Activated B cell treated with CpG ODN at 0.5 μM for 24 hours (primary cell): ENCODE data around the gene PLEKHM3. TPM values are rescaled to one million over a fixed set of nuclear protein-coding genes. Genes with fewer than 3 reads are reported as not detected.

Source experiments
- ATAC-seq: fragments of 200-7000 bp; cut with Tn5 transposase; one replicate; pipeline ENCODE4 v1.10.0; 2021; ENCODE audit warnings: low read depth, mild to moderate bottlenecking, moderate library complexity
- CTCF ChIA-PET: fragments of 350-600 bp; sonication (Branson Sonifier 250); formaldehyde crosslinking; loops from one replicate; lab custom pipeline; 2021; ENCODE audit warnings: antibody characterized with exemption; lab: Charles Lee
- POLR2A ChIA-PET: fragments of 350-600 bp; sonication (Branson Sonifier 250); formaldehyde crosslinking; loops from one replicate; lab custom pipeline; 2021; ENCODE audit warnings: antibody characterized with exemption; lab: Charles Lee
- DNase-seq: peaks from one replicate; pipeline ENCODE4 v3.0.0; 2022
- H3K27ac Mint-ChIP-seq: one replicate; pipeline ENCODE4 v1.8.0; 2020; ENCODE audit warnings: mixed read lengths
- H3K27me3 Mint-ChIP-seq: one replicate; pipeline ENCODE4 v1.8.0; 2021; ENCODE audit warnings: mixed read lengths
- H3K36me3 Mint-ChIP-seq: one replicate; pipeline ENCODE4 v1.8.0; 2021; ENCODE audit warnings: low read depth, mixed read lengths
- H3K4me1 Mint-ChIP-seq: one replicate; pipeline ENCODE4 v1.8.0; 2021; ENCODE audit warnings: mixed read lengths
- H3K4me3 Mint-ChIP-seq: one replicate; pipeline ENCODE4 v1.8.0; 2020; ENCODE audit warnings: mild to moderate bottlenecking, mixed read lengths
- H3K9me3 Mint-ChIP-seq: one replicate; pipeline ENCODE4 v1.8.0; 2020; ENCODE audit warnings: mixed read lengths
- CTCF ChIP-seq: fragments of 200-600 bp; IDR thresholded peaks from one replicate; pipeline ENCODE4 v1.8.0; 2022; ENCODE audit warnings: antibody characterized with exemption, mild to moderate bottlenecking
- intact Hi-C: fragments of 100-400 bp; cut with micrococcal nuclease; formaldehyde crosslinking; loops from one replicate; pipeline ENCODE4 v1.15.1; 2024
- total RNA-seq: library from RNA; stranded (reverse); gene quantifications from 2 replicates; pipeline ENCODE4 v1.2.3, GENCODE V29; 2022

PLEKHM3 gene
- total RNA-seq, 1 donor from 2014 or later, result 12.0 TPM

GRCh38 chr2:207860685-207861084 lies 164.6 kb downstream of the PLEKHM3 start:
- ChIA-PET CTCF (no interaction called here), POLR2A (no interaction called here)
- H3K27me3 Mint-ChIP-seq, result no peaks in the 10 kb centered on the region
- DNase-seq (no peak), ATAC-seq (no peak)
- intact Hi-C loops, result no loop called here
- no peak overlapping the region for H3K27ac Mint-ChIP-seq
- no peak overlapping the region for H3K4me3 Mint-ChIP-seq
- no peaks in the 10 kb centered on the region for H3K4me1 Mint-ChIP-seq
- no peaks in the 10 kb centered on the region for H3K9me3 Mint-ChIP-seq
- peaks cover 17% of the 10 kb centered on the region for H3K36me3 Mint-ChIP-seq
- no peak for TF ChIP-seq CTCF

GRCh38 chr2:207855591-207855990 lies 169.7 kb downstream of the PLEKHM3 start:
- intact Hi-C loops, result no loop called here
- Mint-ChIP-seq H3K27me3 (no peaks in the 10 kb centered on the region), H3K4me3 (no peak overlapping the region), H3K36me3 (peaks cover 15% of the 10 kb centered on the region), H3K4me1 (no peaks in the 10 kb centered on the region), H3K27ac (no peak overlapping the region), H3K9me3 (no peaks in the 10 kb centered on the region)
- ATAC-seq, result no peak
- CTCF ChIA-PET, result no interaction called here
- DNase-seq, result no peak
- POLR2A ChIA-PET, result no interaction called here
- TF ChIP-seq CTCF, result no peak

- DNase-seq (no peak), ATAC-seq (no peak)
- no peaks in the 10 kb centered on the region for H3K27me3 Mint-ChIP-seq
- H3K4me3 Mint-ChIP-seq, result no peak overlapping the region
- CTCF ChIA-PET, result no interaction called here
- no peak overlapping the region for H3K27ac Mint-ChIP-seq
- POLR2A ChIA-PET, result no interaction called here
- H3K9me3 Mint-ChIP-seq, result no peaks in the 10 kb centered on the region
- no peak for TF ChIP-seq CTCF
- H3K4me1 Mint-ChIP-seq, result no peaks in the 10 kb centered on the region
- peaks cover 8% of the 10 kb centered on the region for H3K36me3 Mint-ChIP-seq
- intact Hi-C loops, result no loop called here
Observed at GRCh38 chr2:207854484-207855440, 170.6 kb downstream of the PLEKHM3 start.

- intact Hi-C loops, result no loop called here
- Mint-ChIP-seq H3K27ac (no peak overlapping the region), H3K36me3 (peaks cover 14% of the 10 kb centered on the region), H3K9me3 (no peaks in the 10 kb centered on the region), H3K4me3 (no peak overlapping the region), H3K27me3 (no peaks in the 10 kb centered on the region), H3K4me1 (peaks cover 4% of the 10 kb centered on the region)
- POLR2A ChIA-PET, result interaction anchor here (0.6 kb wide), 1 partner anchor 131 kb away, joined by 3 read pairs; no protein-coding TSS in a partner anchor
- CTCF ChIA-PET, result no interaction called here
- DNase-seq, result no peak
- ATAC-seq, result no peak
- no peak for TF ChIP-seq CTCF
Observed at GRCh38 chr2:207852791-207853190, 172.5 kb downstream of the PLEKHM3 start.

- POLR2A ChIA-PET, result no interaction called here
Observed at GRCh38 chr2:207849443-207849842, 175.9 kb downstream of the PLEKHM3 start.

More at GRCh38 chr2:207849443-207849842, 175.9 kb downstream of the PLEKHM3 start:
- intact Hi-C loops, result no loop called here
- Mint-ChIP-seq H3K9me3 (no peaks in the 10 kb centered on the region), H3K4me1 (peaks cover 6% of the 10 kb centered on the region), H3K27me3 (no peaks in the 10 kb centered on the region), H3K36me3 (peaks cover 10% of the 10 kb centered on the region), H3K4me3 (no peak overlapping the region), H3K27ac (no peak overlapping the region)
- DNase-seq (no peak), ATAC-seq (no peak)
- TF ChIP-seq CTCF, result no peak
- CTCF ChIA-PET, result interaction anchor here (1.5 kb wide), 1 partner anchor 100 kb away, joined by 3 read pairs; no protein-coding TSS in a partner anchor
